Loucy (cell line): ENCODE results near the gene SMAP1.

Experiments
- H2AFZ ChIP-seq: fragments of 200-600 bp; sonication (generic); 2 replicates; pipeline ENCODE4 v1.6.0; 2016; ENCODE audit warnings: antibody characterized with exemption, mild to moderate bottlenecking, low read length, moderate library complexity
- H3F3A ChIP-seq: fragments of 200-600 bp; 2 replicates; pipeline ENCODE4 v1.6.0; 2016; ENCODE audit warnings: antibody characterized with exemption, low read depth, mild to moderate bottlenecking
- H3K27me3 ChIP-seq: fragments of 200-600 bp; sonication (generic); 2 replicates; pipeline ENCODE4 v1.6.1; 2014; ENCODE audit warnings: low read length, mild to moderate bottlenecking; ENCODE audit not compliant: insufficient read depth, poor library complexity, severe bottlenecking
- H3K36me3 ChIP-seq: fragments of 200-600 bp; sonication (generic); 2 replicates; pipeline ENCODE4 v1.6.1; 2016; ENCODE audit warnings: low read length; ENCODE audit not compliant: insufficient read depth
- H3K4me1 ChIP-seq: fragments of 200-600 bp; sonication (generic); 2 replicates; pipeline ENCODE4 v1.5.1; 2014; ENCODE audit warnings: low read length, mild to moderate bottlenecking; ENCODE audit not compliant: insufficient read depth, poor library complexity, severe bottlenecking
- H3K4me2 ChIP-seq: fragments of 200-600 bp; sonication (generic); 2 replicates; pipeline ENCODE4 v1.6.0; 2014; ENCODE audit warnings: antibody characterized with exemption, low read length, low read depth, mild to moderate bottlenecking; ENCODE audit not compliant: poor library complexity, severe bottlenecking
- H3K4me3 ChIP-seq: fragments of 200-600 bp; sonication (generic); 2 replicates; pipeline ENCODE4 v1.5.1; 2014; ENCODE audit warnings: low read length, mild to moderate bottlenecking, mixed read lengths; ENCODE audit not compliant: poor library complexity, severe bottlenecking
- H3K79me2 ChIP-seq: fragments of 200-600 bp; sonication (generic); 2 replicates; pipeline ENCODE4 v1.6.1; 2014; ENCODE audit warnings: low read length; ENCODE audit not compliant: insufficient read depth
- H3K9ac ChIP-seq: fragments of 200-600 bp; sonication (generic); 2 replicates; pipeline ENCODE4 v1.6.0; 2014; ENCODE audit warnings: mild to moderate bottlenecking, low read depth, low read length, moderate library complexity; ENCODE audit not compliant: poor library complexity, severe bottlenecking
- H3K9me2 ChIP-seq: fragments of 200-600 bp; sonication (generic); replicated peaks from 2 replicates; pipeline ENCODE4 v1.6.1; 2016; ENCODE audit warnings: low read depth, low read length, mixed read lengths
- H3K9me3 ChIP-seq: fragments of 200-600 bp; sonication (generic); 2 replicates; pipeline ENCODE4 v1.6.1; 2014; ENCODE audit warnings: mild to moderate bottlenecking, antibody characterized with exemption, low read length, low read depth; ENCODE audit not compliant: insufficient read depth
- H4K20me1 ChIP-seq: fragments of 200-600 bp; sonication (generic); 2 replicates; pipeline ENCODE4 v1.6.0; 2014; ENCODE audit warnings: antibody characterized with exemption, low read length, mild to moderate bottlenecking; ENCODE audit not compliant: insufficient read depth, poor library complexity, severe bottlenecking
- EZH2phosphoT487 ChIP-seq: fragments of 200-600 bp; IDR thresholded peaks from 2 replicates; pipeline ENCODE4 v1.6.1; 2018; ENCODE audit warnings: antibody characterized with exemption, mild to moderate bottlenecking, moderate library complexity, borderline replicate concordance
- TF ChIP-seq, protein P1 (sequence below): fragments of 200-600 bp; sonication (generic); conservative IDR thresholded peaks from 2 replicates; pipeline ENCODE4 v1.5.1; 2014; ENCODE audit warnings: mild to moderate bottlenecking, antibody characterized with exemption, low read length

The SMAP1 gene

DNA sequence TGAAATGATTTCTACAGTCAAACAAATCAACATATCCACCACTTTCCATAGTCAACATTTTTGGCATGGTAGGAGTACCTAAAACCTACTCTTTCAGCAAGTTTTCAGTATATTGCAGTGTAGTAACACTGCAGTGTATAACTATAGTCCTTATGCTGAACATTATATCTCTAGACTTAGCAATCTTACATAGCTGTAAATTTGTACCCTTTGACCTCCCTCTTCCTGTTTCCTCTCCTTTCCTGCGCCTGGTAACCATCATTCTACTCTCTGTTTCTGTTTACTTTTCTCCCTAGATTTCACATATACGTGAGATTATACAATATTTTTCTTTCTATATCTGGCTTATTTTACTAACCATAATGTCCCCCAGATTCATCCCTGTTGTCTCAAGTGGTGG, 40.2 kb downstream of the SMAP1 start:
- H3K4me3 ChIP-seq, result no peak overlapping the region
- no peak overlapping the region for H3K9ac ChIP-seq
- no peaks in the 10 kb centered on the region for H3K9me2 ChIP-seq
- H3K27me3 ChIP-seq, result no peaks in the 10 kb centered on the region
- H3K36me3 ChIP-seq, result no peaks in the 10 kb centered on the region
- H3F3A ChIP-seq, result no peaks in the 10 kb centered on the region
- peaks cover 5% of the 10 kb centered on the region for H4K20me1 ChIP-seq
- no peak for TF ChIP-seq EZH2phosphoT487
- TF ChIP-seq, protein P1, sequence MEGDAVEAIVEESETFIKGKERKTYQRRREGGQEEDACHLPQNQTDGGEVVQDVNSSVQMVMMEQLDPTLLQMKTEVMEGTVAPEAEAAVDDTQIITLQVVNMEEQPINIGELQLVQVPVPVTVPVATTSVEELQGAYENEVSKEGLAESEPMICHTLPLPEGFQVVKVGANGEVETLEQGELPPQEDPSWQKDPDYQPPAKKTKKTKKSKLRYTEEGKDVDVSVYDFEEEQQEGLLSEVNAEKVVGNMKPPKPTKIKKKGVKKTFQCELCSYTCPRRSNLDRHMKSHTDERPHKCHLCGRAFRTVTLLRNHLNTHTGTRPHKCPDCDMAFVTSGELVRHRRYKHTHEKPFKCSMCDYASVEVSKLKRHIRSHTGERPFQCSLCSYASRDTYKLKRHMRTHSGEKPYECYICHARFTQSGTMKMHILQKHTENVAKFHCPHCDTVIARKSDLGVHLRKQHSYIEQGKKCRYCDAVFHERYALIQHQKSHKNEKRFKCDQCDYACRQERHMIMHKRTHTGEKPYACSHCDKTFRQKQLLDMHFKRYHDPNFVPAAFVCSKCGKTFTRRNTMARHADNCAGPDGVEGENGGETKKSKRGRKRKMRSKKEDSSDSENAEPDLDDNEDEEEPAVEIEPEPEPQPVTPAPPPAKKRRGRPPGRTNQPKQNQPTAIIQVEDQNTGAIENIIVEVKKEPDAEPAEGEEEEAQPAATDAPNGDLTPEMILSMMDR, result no peak
- no peak overlapping the region for H3K4me2 ChIP-seq
- H3K9me3 ChIP-seq, result no peaks in the 10 kb centered on the region
- H2AFZ ChIP-seq, result no peak overlapping the region
- no peaks in the 10 kb centered on the region for H3K4me1 ChIP-seq
- H3K79me2 ChIP-seq, result peaks cover 53% of the 10 kb centered on the region

DNA sequence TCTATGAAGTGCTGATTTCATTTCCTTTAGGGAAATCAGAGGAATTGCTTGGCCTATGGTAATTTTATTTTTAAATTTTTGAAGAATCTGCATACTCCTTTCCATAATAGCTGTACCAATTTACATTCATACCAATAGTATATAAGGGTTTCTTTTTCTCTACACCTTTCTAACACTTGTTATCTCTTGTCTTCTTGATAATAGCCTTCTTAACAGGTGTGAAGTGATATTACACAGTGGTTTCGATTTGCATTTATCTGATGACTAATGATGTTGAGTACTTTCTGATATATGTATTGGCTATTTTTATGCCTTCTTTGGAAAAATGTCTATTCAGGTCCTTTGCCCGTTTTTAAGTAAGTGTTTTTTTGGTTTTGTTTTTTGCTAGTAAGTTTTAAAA, 40.8 kb downstream of the SMAP1 start:
- no peaks in the 10 kb centered on the region for H3K9me2 ChIP-seq
- TF ChIP-seq, protein P1, result no peak
- TF ChIP-seq EZH2phosphoT487, result no peak
- no peaks in the 10 kb centered on the region for H3K36me3 ChIP-seq
- peaks cover 5% of the 10 kb centered on the region for H4K20me1 ChIP-seq
- no peak overlapping the region for H3K4me3 ChIP-seq
- H3K27me3 ChIP-seq, result no peaks in the 10 kb centered on the region
- H3K9me3 ChIP-seq, result 0 out of 2 replicates have a peak, but pooled peaks cover under 1% of the 10 kb centered on the region
- no peak overlapping the region for H2AFZ ChIP-seq
- H3K4me1 ChIP-seq, result no peaks in the 10 kb centered on the region
- peaks cover 54% of the 10 kb centered on the region for H3K79me2 ChIP-seq
- H3K4me2 ChIP-seq, result no peak overlapping the region
- no peaks in the 10 kb centered on the region for H3F3A ChIP-seq
- no peak overlapping the region for H3K9ac ChIP-seq

DNA sequence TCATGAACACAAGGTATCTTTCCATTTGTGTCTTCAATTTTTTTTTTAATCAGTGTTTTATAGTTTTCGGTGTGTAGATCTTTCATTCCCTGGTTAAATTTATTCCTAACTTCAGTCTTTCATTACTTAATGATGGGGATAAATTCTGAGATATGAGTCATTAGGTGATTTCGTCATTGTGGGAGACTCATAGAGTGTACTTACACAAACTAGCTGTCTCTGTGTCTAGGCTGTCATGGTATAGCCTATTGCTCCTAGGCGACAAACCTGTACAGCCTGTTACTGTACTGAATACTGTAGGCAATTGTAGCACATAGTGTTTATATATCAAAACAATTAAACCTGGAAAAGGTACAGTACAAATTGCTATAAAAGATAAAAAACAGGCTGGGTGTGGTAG, 42.1 kb downstream of the SMAP1 start:
- Histone ChIP-seq H3K9me2 (no peaks in the 10 kb centered on the region), H3K79me2 (peaks cover 49% of the 10 kb centered on the region), H3K4me3 (no peak overlapping the region), H3K27me3 (no peaks in the 10 kb centered on the region), H4K20me1 (peaks cover 5% of the 10 kb centered on the region), H3K4me2 (no peak overlapping the region), H3K9ac (no peak overlapping the region), H3F3A (no peaks in the 10 kb centered on the region), H3K36me3 (no peaks in the 10 kb centered on the region), H3K9me3 (peaks cover 14% of the 10 kb centered on the region; the same call in 1 of the 2 replicates), H3K4me1 (no peaks in the 10 kb centered on the region), H2AFZ (no peak overlapping the region)
- TF ChIP-seq, protein P1, result no peak
- no peak for TF ChIP-seq EZH2phosphoT487
